Muscle layer of colon (tissue), 2 donors: Measurements from ENCODE around the gene TNMD.
"Not testable (repeated sequence)": the region's sequence is repeated elsewhere in the genome, so short reads cannot be mapped to it uniquely, and the experiment has no call there.

Source experiments
- H3K27ac ChIP-seq: one replicate; pipeline ENCODE4 v1.7.0; 2013; ENCODE audit warnings: low read depth, mild to moderate bottlenecking, low read length, moderate library complexity
- H3K27me3 ChIP-seq, 2 donors: one replicate each; pipeline ENCODE4 v1.7.0; 2013; ENCODE audit warnings: low read length in 2 of 2, mild to moderate bottlenecking in 2 of 2; ENCODE audit not compliant: insufficient read depth in 2 of 2, control insufficient read depth in 1 of 2
- H3K36me3 ChIP-seq: one replicate; pipeline ENCODE4 v1.7.0; 2013; ENCODE audit warnings: mild to moderate bottlenecking, low read length; ENCODE audit not compliant: insufficient read depth
- H3K4me1 ChIP-seq: one replicate; pipeline ENCODE4 v1.7.0; 2013; ENCODE audit warnings: mild to moderate bottlenecking, low read length; ENCODE audit not compliant: insufficient read depth
- H3K4me3 ChIP-seq, 2 donors: one replicate each; pipeline ENCODE4 v1.7.0; 2013; ENCODE audit warnings: low read length in 2 of 2, low read depth in 1 of 2, mild to moderate bottlenecking in 1 of 2, moderate library complexity in 1 of 2
- H3K9ac ChIP-seq: one replicate; pipeline ENCODE4 v1.7.0; 2013; ENCODE audit warnings: low read length
- H3K9me3 ChIP-seq: one replicate; pipeline ENCODE4 v1.7.0; 2013; ENCODE audit warnings: mild to moderate bottlenecking, low read length
- donor health status: abdominal sarcoma.
- donor health status: Adenocarcinoma of cecum.

TNMD gene

DNA sequence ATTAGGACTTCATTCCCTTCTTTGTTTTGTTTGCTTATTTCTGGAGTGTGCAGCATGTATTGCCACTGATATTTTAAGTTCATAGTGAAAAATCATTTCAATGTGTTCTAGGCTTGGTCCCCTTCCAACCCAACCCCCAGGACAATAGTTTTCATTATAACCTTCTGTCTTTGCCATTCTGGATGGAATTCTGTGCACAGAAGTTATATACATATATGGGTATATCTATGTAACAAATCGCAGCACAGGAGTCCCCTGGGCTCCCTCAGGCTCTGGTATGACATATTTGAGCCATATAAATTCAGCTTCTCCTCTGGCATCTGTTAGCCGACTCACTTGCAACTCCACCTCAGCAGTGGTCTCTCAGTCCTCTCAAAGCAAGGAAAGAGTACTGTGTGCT, at the start of gene TNMD:
Gene TNMD, plus strand, starts transcription at position 326 of the 400 bp plus-strand sequence. CDS start 83 bp downstream, outside the sequence.
- H3K4me3 ChIP-seq, result no peak within 1 kb of the TSS
- no peaks in the 10 kb centered on the region for H3K27me3 ChIP-seq
- no peak within 1 kb of the TSS for H3K9ac ChIP-seq
- no peak within 1 kb of the TSS for H3K27ac ChIP-seq
- no peaks in the 10 kb centered on the region for H3K9me3 ChIP-seq
- no peaks in the 10 kb centered on the region for H3K36me3 ChIP-seq
- no peaks in the 10 kb centered on the region for H3K4me1 ChIP-seq

DNA sequence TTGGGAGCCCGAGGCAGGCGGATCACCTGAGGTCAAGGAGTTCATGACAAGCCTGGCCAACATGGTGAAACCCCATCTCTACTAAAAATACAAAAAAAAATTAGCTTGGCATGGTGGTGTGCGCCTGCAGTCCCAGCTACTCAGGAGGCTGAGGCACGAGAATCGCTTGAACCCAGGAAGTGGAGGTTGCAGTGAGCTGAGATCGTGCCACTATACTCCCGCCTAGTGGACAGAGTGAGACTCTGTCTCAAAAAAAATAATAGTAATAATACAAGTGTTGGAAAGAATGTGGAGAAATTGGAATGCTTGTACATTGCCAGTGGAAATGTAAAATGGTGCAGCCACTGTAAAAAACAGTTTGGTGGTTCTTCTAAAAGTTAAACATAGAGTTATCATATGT, 19.2 kb upstream of the TNMD start:
- H3K4me1 ChIP-seq, H3K9ac ChIP-seq, H3K27ac ChIP-seq, H3K36me3 ChIP-seq, H3K4me3 ChIP-seq, H3K9me3 ChIP-seq, H3K27me3 ChIP-seq: not testable (repeated sequence)

DNA sequence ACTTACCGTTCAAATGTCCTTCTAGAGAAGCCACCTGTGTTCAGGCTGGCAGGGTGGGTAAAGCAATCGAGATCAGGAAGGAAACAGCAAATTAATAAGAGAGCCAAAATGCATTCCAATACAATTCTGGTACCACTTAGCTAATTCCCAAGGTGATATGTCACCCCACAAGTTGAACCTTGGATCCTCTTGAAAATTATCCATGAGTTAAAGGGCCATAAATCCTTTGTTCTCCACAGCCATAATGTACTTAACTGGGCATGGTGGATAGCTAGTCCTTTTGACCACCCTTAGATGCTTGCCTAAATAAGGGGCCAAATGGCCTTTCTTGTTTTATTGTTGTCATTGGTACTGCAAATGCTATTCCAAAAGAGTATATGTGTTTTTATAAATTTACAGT, 2.0 kb downstream of the TNMD start:
- Histone ChIP-seq H3K9ac (no peak overlapping the region), H3K9me3 (no peaks in the 10 kb centered on the region), H3K4me3 (no peak overlapping the region), H3K4me1 (no peaks in the 10 kb centered on the region), H3K36me3 (no peaks in the 10 kb centered on the region), H3K27me3 (peaks cover 0 to 10% of the 10 kb centered on the region in 2 donors), H3K27ac (no peak overlapping the region)

DNA sequence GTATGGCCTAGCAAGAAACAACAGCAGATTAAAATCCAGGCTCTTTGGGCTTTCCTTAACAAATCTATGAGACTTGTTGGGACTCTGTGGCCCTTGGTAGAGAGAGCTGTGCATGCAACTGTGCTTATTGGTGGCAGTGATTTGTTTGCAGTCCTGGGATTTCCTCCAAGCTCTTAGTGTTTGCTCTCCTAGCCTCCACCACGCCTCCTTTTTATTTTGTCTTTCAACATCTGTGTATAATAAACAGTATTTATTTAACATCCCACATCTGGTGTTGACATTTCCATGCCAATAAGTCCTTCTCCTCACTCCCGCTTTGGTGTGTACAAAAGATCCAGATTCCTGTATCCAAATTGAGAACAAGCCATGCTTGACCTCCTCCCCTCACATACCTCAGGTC, 3.1 kb downstream of the TNMD start:
- Histone ChIP-seq H3K9ac (no peak overlapping the region), H3K9me3 (no peaks in the 10 kb centered on the region), H3K27ac (no peak overlapping the region), H3K4me3 (no peak overlapping the region), H3K36me3 (no peaks in the 10 kb centered on the region), H3K27me3 (peaks cover under 1 to 10% of the 10 kb centered on the region in 2 donors), H3K4me1 (peaks cover 1% of the 10 kb centered on the region)

DNA sequence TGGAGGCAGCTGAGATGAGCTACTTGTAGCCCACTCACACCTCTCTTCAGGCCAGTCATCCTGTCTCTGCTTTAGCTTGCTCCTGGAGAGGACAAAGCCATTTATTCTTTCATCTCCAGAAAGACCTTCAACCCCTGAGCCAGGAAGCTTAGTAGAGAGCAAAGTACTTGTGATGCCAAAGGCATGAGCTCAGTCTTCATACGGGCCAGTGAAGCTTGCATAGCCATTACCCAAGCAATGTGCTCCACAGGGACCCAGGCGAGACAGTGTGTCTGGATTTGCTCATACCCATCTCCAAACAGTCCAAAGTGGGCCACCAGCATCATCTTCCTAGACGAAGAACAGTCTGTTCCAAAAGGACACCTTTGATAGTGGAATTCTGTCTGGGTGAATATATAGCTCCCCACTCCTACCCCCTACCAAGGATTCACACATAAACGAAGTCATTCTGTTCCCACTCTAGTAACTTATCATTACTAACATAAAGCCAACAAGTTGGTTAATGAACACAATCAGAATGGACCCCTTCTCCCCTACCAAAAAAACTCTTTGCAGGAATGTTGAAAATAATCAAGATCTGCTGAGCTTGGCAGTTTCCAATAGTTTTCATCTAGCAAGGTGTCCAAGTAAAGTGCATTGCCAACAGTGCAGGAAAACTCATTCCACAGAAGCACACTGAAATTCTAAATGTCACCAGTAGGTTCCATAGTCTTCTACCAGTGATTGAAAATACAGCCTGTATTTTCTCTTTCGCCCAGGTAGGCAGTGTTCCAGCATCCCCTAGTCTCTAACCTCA, 6.7 kb downstream of the TNMD start:
- no peaks in the 10 kb centered on the region for H3K9me3 ChIP-seq
- peaks cover 4% of the 10 kb centered on the region for H3K4me1 ChIP-seq
- H3K27ac ChIP-seq, result no peak overlapping the region
- H3K36me3 ChIP-seq, result no peaks in the 10 kb centered on the region
- no peak overlapping the region for H3K4me3 ChIP-seq
- peaks cover 3 to 10% of the 10 kb centered on the region in 2 donors for H3K27me3 ChIP-seq
- no peak overlapping the region for H3K9ac ChIP-seq

DNA sequence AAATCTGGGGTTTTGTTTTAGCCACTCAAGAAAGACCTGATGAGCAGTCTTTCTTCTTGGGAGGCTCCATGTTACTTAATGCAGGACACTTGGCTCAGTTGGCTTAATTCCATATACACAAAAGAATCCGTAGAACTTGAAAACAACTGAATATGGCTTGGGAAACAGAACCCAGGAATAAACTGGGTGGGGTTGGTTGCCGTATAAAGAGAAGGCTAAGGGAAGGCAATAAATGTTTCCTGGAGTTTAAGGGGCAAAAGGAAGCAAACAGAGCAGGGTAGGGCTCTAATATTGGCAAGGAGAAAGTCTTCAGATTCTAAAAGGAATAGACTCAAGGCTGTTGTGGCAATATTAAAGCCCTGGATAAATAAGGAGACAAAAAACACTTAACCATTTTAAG, 8.4 kb downstream of the TNMD start:
- peaks cover 8% of the 10 kb centered on the region for H3K4me1 ChIP-seq
- no peaks in the 10 kb centered on the region for H3K36me3 ChIP-seq
- H3K27me3 ChIP-seq, result peaks cover 3 to 10% of the 10 kb centered on the region in 2 donors
- H3K9ac ChIP-seq, result no peak overlapping the region
- no peak overlapping the region for H3K4me3 ChIP-seq
- H3K9me3 ChIP-seq, result no peaks in the 10 kb centered on the region
- no peak overlapping the region for H3K27ac ChIP-seq

DNA sequence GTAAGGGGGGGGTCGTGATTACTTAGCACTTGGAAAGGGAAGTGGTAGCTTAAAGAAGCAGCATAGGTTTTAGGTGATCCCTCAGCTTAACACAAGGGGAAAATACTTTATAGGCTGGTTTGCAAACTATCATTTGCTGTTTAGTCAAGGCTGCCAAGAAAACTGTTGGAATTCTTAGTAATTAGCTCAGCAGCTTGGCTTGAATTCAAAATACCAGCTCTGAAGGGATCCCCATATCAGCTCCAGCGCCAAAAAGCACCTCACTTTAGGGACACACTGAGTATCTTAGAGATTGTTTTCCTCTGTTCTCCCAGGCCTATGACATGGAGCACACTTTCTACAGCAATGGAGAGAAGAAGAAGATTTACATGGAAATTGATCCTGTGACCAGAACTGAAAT, 8.8 kb downstream of the TNMD start:
- Histone ChIP-seq H3K27ac (no peak overlapping the region), H3K36me3 (no peaks in the 10 kb centered on the region), H3K4me1 (peaks cover 8% of the 10 kb centered on the region), H3K4me3 (no peak overlapping the region), H3K27me3 (peaks cover 3 to 10% of the 10 kb centered on the region in 2 donors), H3K9ac (no peak overlapping the region), H3K9me3 (no peaks in the 10 kb centered on the region)

DNA sequence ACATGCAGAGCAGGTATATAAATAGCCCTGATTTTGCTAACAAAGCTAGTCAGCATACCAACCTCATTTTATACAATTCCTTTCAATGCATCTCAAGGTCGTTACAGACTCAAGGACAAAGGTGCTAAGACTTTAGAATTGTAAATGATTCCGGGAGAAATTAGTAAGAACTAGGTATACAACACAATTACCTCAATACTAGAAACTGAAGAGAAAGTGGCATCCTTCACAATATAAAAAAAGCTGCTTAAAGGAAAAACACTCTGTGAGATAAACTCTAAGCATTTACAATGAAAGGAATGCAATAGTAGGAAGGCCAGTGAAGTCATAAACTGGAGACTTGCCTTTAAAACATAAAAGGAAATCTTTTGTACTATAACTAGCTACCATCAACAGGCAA, 11.9 kb downstream of the TNMD start:
- Histone ChIP-seq H3K9me3 (no peaks in the 10 kb centered on the region), H3K4me1 (peaks cover 8% of the 10 kb centered on the region), H3K4me3 (no peak overlapping the region), H3K36me3 (no peaks in the 10 kb centered on the region), H3K27me3 (peaks cover 0 to 3% of the 10 kb centered on the region in 2 donors), H3K9ac (no peak overlapping the region), H3K27ac (no peak overlapping the region)

DNA sequence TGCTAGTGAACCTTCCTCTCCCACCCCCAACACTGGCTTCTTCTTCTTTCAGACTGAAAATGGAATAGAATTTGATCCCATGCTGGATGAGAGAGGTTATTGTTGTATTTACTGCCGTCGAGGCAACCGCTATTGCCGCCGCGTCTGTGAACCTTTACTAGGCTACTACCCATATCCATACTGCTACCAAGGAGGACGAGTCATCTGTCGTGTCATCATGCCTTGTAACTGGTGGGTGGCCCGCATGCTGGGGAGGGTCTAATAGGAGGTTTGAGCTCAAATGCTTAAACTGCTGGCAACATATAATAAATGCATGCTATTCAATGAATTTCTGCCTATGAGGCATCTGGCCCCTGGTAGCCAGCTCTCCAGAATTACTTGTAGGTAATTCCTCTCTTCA, 14.7 kb downstream of the TNMD start:
- Histone ChIP-seq H3K27me3 (no peaks in the 10 kb centered on the region), H3K36me3 (no peaks in the 10 kb centered on the region), H3K9me3 (no peaks in the 10 kb centered on the region), H3K9ac (no peak overlapping the region), H3K4me1 (peaks cover 4% of the 10 kb centered on the region), H3K27ac (no peak overlapping the region), H3K4me3 (no peak overlapping the region)

DNA sequence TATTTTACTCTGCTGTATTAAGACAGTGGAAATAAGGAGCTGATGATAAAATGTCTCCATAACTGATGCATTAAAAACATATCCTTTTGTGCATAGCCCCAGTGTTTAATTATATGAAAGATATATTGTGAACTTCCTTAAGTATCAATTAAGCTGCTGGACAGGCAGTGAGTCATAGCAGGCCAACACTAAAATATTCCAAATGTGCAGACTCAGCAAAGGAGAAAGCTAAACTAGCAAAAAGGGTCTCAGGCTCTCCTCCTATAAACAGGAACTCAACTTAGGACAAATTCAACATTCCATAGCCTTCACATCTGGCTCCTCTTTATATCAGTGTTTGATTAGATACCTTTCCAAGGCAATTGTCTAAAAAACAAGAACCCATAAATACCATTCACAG, 15.6 kb downstream of the TNMD start:
- Histone ChIP-seq H3K9me3 (no peaks in the 10 kb centered on the region), H3K4me3 (no peak overlapping the region), H3K4me1 (peaks cover 4% of the 10 kb centered on the region), H3K27me3 (no peaks in the 10 kb centered on the region), H3K36me3 (no peaks in the 10 kb centered on the region), H3K9ac (no peak overlapping the region), H3K27ac (no peak overlapping the region)

DNA sequence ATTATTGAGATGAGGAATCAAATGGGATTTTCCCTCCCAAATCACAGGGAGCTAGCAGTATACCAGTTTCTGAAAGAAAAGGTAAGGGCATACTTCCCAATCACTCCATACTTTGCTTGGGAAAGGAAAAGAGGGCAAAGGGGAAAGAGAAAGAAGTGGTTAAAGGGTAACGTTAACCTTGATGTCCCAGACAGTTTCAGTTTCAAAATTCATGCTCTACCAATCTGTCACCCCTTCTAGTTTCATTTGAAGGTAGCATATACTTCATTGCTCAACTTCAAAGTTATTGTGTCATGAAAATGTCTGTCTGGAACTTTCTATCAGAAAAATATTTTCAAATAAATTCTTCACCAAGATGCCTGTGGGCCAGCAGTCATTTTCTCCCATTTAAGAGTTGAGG, 16.0 kb downstream of the TNMD start:
- Histone ChIP-seq H3K4me3 (no peak overlapping the region), H3K27me3 (no peaks in the 10 kb centered on the region), H3K4me1 (peaks cover 4% of the 10 kb centered on the region), H3K36me3 (no peaks in the 10 kb centered on the region), H3K27ac (no peak overlapping the region), H3K9me3 (no peaks in the 10 kb centered on the region), H3K9ac (no peak overlapping the region)

DNA sequence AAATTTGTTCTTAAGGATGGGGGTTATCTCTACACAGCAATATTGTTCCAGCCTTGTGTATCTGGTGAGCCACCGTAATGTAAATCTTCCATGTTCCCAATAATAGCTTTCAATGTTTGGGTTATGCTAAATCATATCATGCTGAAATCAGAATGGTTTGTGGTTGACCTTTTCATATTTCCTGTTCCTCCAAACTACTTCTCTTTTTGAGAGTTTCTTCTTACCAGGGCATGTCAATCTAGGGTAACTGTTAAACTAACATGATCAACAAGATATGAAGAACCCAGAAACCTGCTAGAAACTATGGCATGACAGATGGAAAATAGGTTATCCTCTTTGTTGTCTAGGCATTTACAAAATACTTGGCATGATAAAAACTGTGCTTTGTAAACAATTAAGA, 22.0 kb downstream of the TNMD start:
- H3K9me3 ChIP-seq, result no peaks in the 10 kb centered on the region
- no peak overlapping the region for H3K27ac ChIP-seq
- no peaks in the 10 kb centered on the region for H3K4me1 ChIP-seq
- H3K9ac ChIP-seq, result no peak overlapping the region
- no peaks in the 10 kb centered on the region for H3K36me3 ChIP-seq
- H3K4me3 ChIP-seq, result no peak overlapping the region
- H3K27me3 ChIP-seq, result no peaks in the 10 kb centered on the region
